GM18873 (cell line): ENCODE data around the gene FAM151A.

ENCODE experiments used
- ATAC-seq: cut with Tn5 transposase; IDR thresholded peaks from one replicate; pipeline ENCODE4 v1.9.1; 2021; ENCODE audit warnings: mild to moderate bottlenecking, moderate library complexity, moderate number of reproducible peaks; ENCODE audit not compliant: unreplicated experiment, low FRiP score

FAM151A gene

GRCh38 chr1:54606096-54606989 is 17.0 kb downstream of the FAM151A start:
- no peak for ATAC-seq

- no peak for ATAC-seq
Measured at GRCh38 chr1:54604572-54605370, 18.6 kb downstream of the FAM151A start.

GRCh38 chr1:54604051-54604450 is 19.3 kb downstream of the FAM151A start:
- no peak for ATAC-seq

GRCh38 chr1:54603241-54603640 is 20.1 kb downstream of the FAM151A start:
- ATAC-seq, result no peak

- no peak for ATAC-seq
Measured at GRCh38 chr1:54602554-54602953, 20.8 kb downstream of the FAM151A start.

GRCh38 chr1:54601730-54602129 is 21.6 kb downstream of the FAM151A start:
- ATAC-seq, result no peak

- ATAC-seq, result no peak
Measured at GRCh38 chr1:54600947-54601721, 22.2 kb downstream of the FAM151A start.

- no peak for ATAC-seq
Measured at GRCh38 chr1:54599211-54599823, 24.0 kb downstream of the FAM151A start.

- no peak for ATAC-seq
Measured at GRCh38 chr1:54597455-54598030, 25.8 kb downstream of the FAM151A start.

GRCh38 chr1:54596756-54597155 is 26.6 kb downstream of the FAM151A start:
- ATAC-seq, result no peak

- ATAC-seq, result no peak
Measured at GRCh38 chr1:54595956-54596498, 27.3 kb downstream of the FAM151A start.

- no peak for ATAC-seq
Measured at GRCh38 chr1:54594463-54594862, 28.9 kb downstream of the FAM151A start.

- ATAC-seq, result no peak
Measured at GRCh38 chr1:54593571-54594160, 29.7 kb downstream of the FAM151A start.

GRCh38 chr1:54591127-54591756 is 32.1 kb downstream of the FAM151A start:
- ATAC-seq, result no peak

GRCh38 chr1:54588377-54588776 is 34.9 kb downstream of the FAM151A start:
- no peak for ATAC-seq

GRCh38 chr1:54585181-54586066 is 37.9 kb downstream of the FAM151A start:
- no peak for ATAC-seq

GRCh38 chr1:54584575-54584974 is 38.8 kb downstream of the FAM151A start:
- no peak for ATAC-seq

GRCh38 chr1:54583871-54584270 is 39.5 kb downstream of the FAM151A start:
- no peak for ATAC-seq
